H9 (cell line): ENCODE data around the gene MFSD12. TPM values are rescaled to one million over a fixed set of nuclear protein-coding genes. Genes with fewer than 3 reads are reported as not detected.

Source experiments
- DNase-seq: peaks from one replicate; pipeline ENCODE4 v3.0.0-alpha.2; 2017
- H2AFZ ChIP-seq: one replicate; pipeline ENCODE4 v1.6.1; 2013; ENCODE audit warnings: mild to moderate bottlenecking, low read length, control low read depth, moderate library complexity
- H2AK5ac ChIP-seq: 2 replicates; pipeline ENCODE4 v1.6.1; 2013; ENCODE audit warnings: low read length, control low read depth, mixed read lengths; ENCODE audit not compliant: insufficient read length
- H2BK120ac ChIP-seq: one replicate; pipeline ENCODE4 v1.6.1; 2013; ENCODE audit warnings: low read depth, mild to moderate bottlenecking, low read length, control low read depth, inconsistent platforms; ENCODE audit not compliant: poor library complexity, severe bottlenecking
- H2BK12ac ChIP-seq: 2 replicates; pipeline ENCODE4 v1.6.1; 2013; ENCODE audit warnings: low read length, control low read depth, mixed read lengths, low read depth; ENCODE audit not compliant: insufficient read length
- H2BK15ac ChIP-seq: 2 replicates; pipeline ENCODE4 v1.6.1; 2013; ENCODE audit warnings: low read depth, low read length, control low read depth
- H2BK20ac ChIP-seq: one replicate; pipeline ENCODE4 v1.6.1; 2013; ENCODE audit warnings: low read depth, mild to moderate bottlenecking, low read length, control low read depth, inconsistent platforms; ENCODE audit not compliant: poor library complexity, severe bottlenecking
- H2BK5ac ChIP-seq: 2 replicates; pipeline ENCODE4 v1.6.1; 2013; ENCODE audit warnings: low read length, control low read depth, mixed read lengths; ENCODE audit not compliant: insufficient read length
- H3K14ac ChIP-seq: 2 replicates; pipeline ENCODE4 v1.6.1; 2013; ENCODE audit warnings: low read length, control low read depth; ENCODE audit not compliant: insufficient read depth
- H3K18ac ChIP-seq: 2 replicates; pipeline ENCODE4 v1.6.1; 2013; ENCODE audit warnings: low read depth, mild to moderate bottlenecking, mixed read lengths, low read length, control low read depth; ENCODE audit not compliant: insufficient read length
- H3K23ac ChIP-seq: 2 replicates; pipeline ENCODE4 v1.6.1; 2013; ENCODE audit warnings: low read length, control low read depth, mixed read lengths, low read depth; ENCODE audit not compliant: insufficient read length
- H3K23me2 ChIP-seq: 2 replicates; pipeline ENCODE4 v1.6.1; 2013; ENCODE audit warnings: low read depth, mild to moderate bottlenecking, mixed read lengths, low read length, control low read depth; ENCODE audit not compliant: insufficient read length, poor library complexity, severe bottlenecking
- H3K27ac ChIP-seq: 2 replicates; pipeline ENCODE4 v1.5.1; 2013; ENCODE audit warnings: low read length, control low read depth, mixed read lengths, low read depth; ENCODE audit not compliant: insufficient read length
- H3K27me3 ChIP-seq: 2 replicates; pipeline ENCODE4 v1.6.1; 2013; ENCODE audit warnings: low read length, control low read depth, inconsistent platforms; ENCODE audit not compliant: insufficient read depth
- H3K4ac ChIP-seq: 2 replicates; pipeline ENCODE4 v1.6.1; 2013; ENCODE audit warnings: low read depth, mild to moderate bottlenecking, control low read depth, inconsistent platforms, low read length, moderate library complexity
- H3K4me1 ChIP-seq: 2 replicates; pipeline ENCODE4 v1.6.1; 2013; ENCODE audit warnings: low read length, control low read depth, inconsistent platforms; ENCODE audit not compliant: insufficient read depth
- H3K4me2 ChIP-seq: 2 replicates; pipeline ENCODE4 v1.6.1; 2013; ENCODE audit warnings: low read length, control low read depth, mixed read lengths; ENCODE audit not compliant: insufficient read length, insufficient read depth
- H3K56ac ChIP-seq: 2 replicates; pipeline ENCODE4 v1.6.1; 2013; ENCODE audit warnings: low read depth, mild to moderate bottlenecking, mixed read lengths, low read length, control low read depth; ENCODE audit not compliant: insufficient read length
- H3K79me1 ChIP-seq: 2 replicates; pipeline ENCODE4 v1.6.1; 2013; ENCODE audit warnings: low read depth, mild to moderate bottlenecking, moderate library complexity, low read length, control low read depth, inconsistent platforms; ENCODE audit not compliant: insufficient read depth, poor library complexity, severe bottlenecking
- H3K79me2 ChIP-seq: 2 replicates; pipeline ENCODE4 v1.6.1; 2013; ENCODE audit warnings: low read length, control low read depth, inconsistent platforms; ENCODE audit not compliant: insufficient read depth
- H3K9ac ChIP-seq: 2 replicates; pipeline ENCODE4 v1.6.1; 2013; ENCODE audit warnings: low read length, control low read depth, mixed read lengths; ENCODE audit not compliant: insufficient read length; ENCODE audit errors: extremely low read depth
- H3K9me3 ChIP-seq: one replicate; pipeline ENCODE4 v1.6.1; 2013; ENCODE audit warnings: low read depth, low read length, inconsistent platforms; ENCODE audit not compliant: control insufficient read depth
- H3T11ph ChIP-seq: one replicate; pipeline ENCODE4 v1.6.1; 2013; ENCODE audit warnings: mild to moderate bottlenecking, low read length, control low read depth, inconsistent platforms
- H4K20me1 ChIP-seq: one replicate; pipeline ENCODE4 v1.6.1; 2013; ENCODE audit not compliant: control insufficient read depth, insufficient read length, insufficient read depth
- H4K5ac ChIP-seq: 2 replicates; pipeline ENCODE4 v1.6.1; 2013; ENCODE audit warnings: low read depth, mild to moderate bottlenecking, mixed read lengths, low read length, control low read depth; ENCODE audit not compliant: insufficient read length
- H4K8ac ChIP-seq: replicated peaks from 2 replicates; pipeline ENCODE4 v1.6.1; 2013; ENCODE audit warnings: low read length, control low read depth, mixed read lengths, low read depth; ENCODE audit not compliant: insufficient read length
- H4K91ac ChIP-seq: 2 replicates; pipeline ENCODE4 v1.6.1; 2013; ENCODE audit warnings: low read depth, mild to moderate bottlenecking, moderate library complexity, mixed read lengths, low read length, control low read depth; ENCODE audit not compliant: insufficient read length
- H3K27ac Mint-ChIP-seq, 3 experiments: 2 replicates in 2 of 3; 3 replicates in 1 of 3; pipeline ENCODE4 v1.8.0; 2020 to 2021; ENCODE audit warnings: mixed read lengths in 3 of 3, mild to moderate bottlenecking in 1 of 3, moderate library complexity in 1 of 3
- H3K27me3 Mint-ChIP-seq: 2 replicates; pipeline ENCODE4 v1.8.0; 2021; ENCODE audit warnings: low read depth, mild to moderate bottlenecking, moderate library complexity, mixed read lengths
- H3K36me3 Mint-ChIP-seq, 3 experiments: 2 replicates in 2 of 3; 3 replicates in 1 of 3; pipeline ENCODE4 v1.8.0; 2020 to 2021; ENCODE audit warnings: low read depth in 3 of 3, mixed read lengths in 3 of 3; ENCODE audit not compliant: insufficient read depth in 1 of 3
- H3K4me1 Mint-ChIP-seq, 2 experiments: 2 replicates each; pipeline ENCODE4 v1.8.0; 2020; ENCODE audit warnings: mixed read lengths in 2 of 2
- H3K4me3 Mint-ChIP-seq, 2 experiments: 2 replicates in 1 of 2; 3 replicates in 1 of 2; pipeline ENCODE4 v1.8.0; 2020 to 2021; ENCODE audit warnings: mild to moderate bottlenecking in 2 of 2, mixed read lengths in 2 of 2, moderate library complexity in 1 of 2
- H3K9me3 Mint-ChIP-seq, 2 experiments: 2 replicates in 1 of 2; 3 replicates in 1 of 2; pipeline ENCODE4 v1.8.0; 2020; ENCODE audit warnings: mild to moderate bottlenecking in 2 of 2, mixed read lengths in 2 of 2, moderate library complexity in 1 of 2
- CTCF ChIP-seq: fragments of 200-600 bp; sonication (generic); conservative IDR thresholded peaks from 3 replicates; pipeline ENCODE4 v1.8.0; 2021; ENCODE audit warnings: antibody characterized with exemption, mild to moderate bottlenecking
- WGBS: extraction: QIAGEN DNeasy Blood & Tissue Kit; methylation state at CpG from one replicate; pipeline ENCODE4 v1.1.7; 2013; ENCODE audit warnings: missing lambda C conversion rate, low lambda C conversion rate, mixed read lengths; ENCODE audit not compliant: insufficient read length; ENCODE audit errors: extremely low coverage; 5-methylcytosine and 5-hydroxymethylcytosine counted together
- long read RNA-seq: library from polyadenylated mRNA; unstranded; transcript quantifications from one replicate; pipeline ENCODE4 v2.0.0, GENCODE V29; 2020
- total RNA-seq: library from RNA; stranded (reverse); gene quantifications from 2 replicates; pipeline ENCODE4 v1.2.1, GENCODE V29; 2021

The MFSD12 gene
- total RNA-seq = 51.5 and 58.8 TPM in 2 replicates
- long read RNA-seq, partial matches to known transcripts = 2 of 42 reads
- long read RNA-seq, other reads (novel, unspliced or antisense) = 38 of 42 reads

- peak within 1 kb of the TSS; percentile 39 for H3K14ac ChIP-seq
- TF ChIP-seq CTCF = no peak
- H3K23me2 ChIP-seq = peaks cover 8% of the 10 kb centered on the region
- peaks cover 12 to 15% of the 10 kb centered on the region in 2 experiments for H3K4me1 Mint-ChIP-seq
- H3K27me3 ChIP-seq = no peaks in the 10 kb centered on the region; the same call in 1 of the 2 replicates
- no peak within 1 kb of the TSS for H2BK5ac ChIP-seq
- H2BK120ac ChIP-seq = no peak within 1 kb of the TSS
- H3K9me3 Mint-ChIP-seq = no peaks in the 10 kb centered on the region
- H3K27me3 Mint-ChIP-seq = peaks cover 45% of the 10 kb centered on the region
- H3K4ac ChIP-seq = no peak within 1 kb of the TSS
- no CpG with 5 or more reads among the region's 81 CpGs for WGBS
- no peak within 1 kb of the TSS for H3K23ac ChIP-seq
- no peak within 1 kb of the TSS for H3K56ac ChIP-seq
- no peaks in the 10 kb centered on the region for H3K79me2 ChIP-seq
- H4K8ac ChIP-seq = no peak within 1 kb of the TSS
- no peak within 1 kb of the TSS for H2BK15ac ChIP-seq
- peak within 1 kb of the TSS; percentile 69 for H3K4me2 ChIP-seq
- no peak within 1 kb of the TSS for H3K18ac ChIP-seq
- H3K9me3 ChIP-seq = no peaks in the 10 kb centered on the region
- no peak within 1 kb of the TSS for H3K27ac Mint-ChIP-seq
- no peak within 1 kb of the TSS for H3T11ph ChIP-seq
- peaks cover 3% of the 10 kb centered on the region for H4K20me1 ChIP-seq
- H3K4me1 ChIP-seq = no peaks in the 10 kb centered on the region
- no peaks in the 10 kb centered on the region for H3K79me1 ChIP-seq
- peak within 1 kb of the TSS; percentile 86 to 97 for H3K4me3 Mint-ChIP-seq
- no peak within 1 kb of the TSS for H4K5ac ChIP-seq
- H2BK20ac ChIP-seq = no peak within 1 kb of the TSS
- no peak within 1 kb of the TSS for H2AFZ ChIP-seq
- H2AK5ac ChIP-seq = no peak within 1 kb of the TSS
- DNase-seq = peak; percentile 90
- 0 out of 7 replicates have a peak, but pooled peaks cover 0 to 5% (median 0%) of the 10 kb centered on the region in 3 experiments for H3K36me3 Mint-ChIP-seq
- no peak within 1 kb of the TSS for H2BK12ac ChIP-seq
- no peak within 1 kb of the TSS for H3K9ac ChIP-seq
- H3K27ac ChIP-seq = no peak within 1 kb of the TSS
- no peak within 1 kb of the TSS for H4K91ac ChIP-seq
Measured at GRCh38 chr19:3557461-3558248, at the start of gene MFSD12. MFSD12 (minus strand) TSS chr19:3557586; CDS start chr19:3557403, 183 bp downstream.
